ENCODE data around the gene SPOCD1.

DNA sequence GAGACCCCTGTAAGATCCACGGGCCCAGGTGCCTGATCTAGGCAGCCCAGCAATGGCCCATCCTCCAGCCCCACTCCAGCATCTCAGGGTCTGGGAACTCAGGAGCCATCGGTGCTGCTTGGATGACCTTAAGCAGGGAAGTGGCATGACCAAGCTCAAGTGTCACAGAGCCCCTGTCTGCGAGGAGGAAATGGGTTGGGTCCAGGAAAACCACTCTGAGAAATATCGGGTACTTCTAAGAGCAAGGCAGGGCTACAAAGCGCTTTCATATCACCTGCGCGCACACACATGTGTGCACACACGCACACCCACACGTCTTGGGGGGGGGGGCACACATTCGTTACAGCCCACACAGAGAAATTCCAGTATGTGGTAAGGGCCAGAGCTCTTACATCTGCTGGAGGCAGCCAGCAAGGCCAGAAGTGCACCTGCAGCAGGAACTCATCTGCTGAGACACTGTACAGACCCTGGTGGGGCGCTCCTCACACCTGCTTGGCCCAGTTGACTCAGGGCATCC lies 32.6 kb upstream of the SPOCD1 start:
- TF ChIP-seq, protein P1, sequence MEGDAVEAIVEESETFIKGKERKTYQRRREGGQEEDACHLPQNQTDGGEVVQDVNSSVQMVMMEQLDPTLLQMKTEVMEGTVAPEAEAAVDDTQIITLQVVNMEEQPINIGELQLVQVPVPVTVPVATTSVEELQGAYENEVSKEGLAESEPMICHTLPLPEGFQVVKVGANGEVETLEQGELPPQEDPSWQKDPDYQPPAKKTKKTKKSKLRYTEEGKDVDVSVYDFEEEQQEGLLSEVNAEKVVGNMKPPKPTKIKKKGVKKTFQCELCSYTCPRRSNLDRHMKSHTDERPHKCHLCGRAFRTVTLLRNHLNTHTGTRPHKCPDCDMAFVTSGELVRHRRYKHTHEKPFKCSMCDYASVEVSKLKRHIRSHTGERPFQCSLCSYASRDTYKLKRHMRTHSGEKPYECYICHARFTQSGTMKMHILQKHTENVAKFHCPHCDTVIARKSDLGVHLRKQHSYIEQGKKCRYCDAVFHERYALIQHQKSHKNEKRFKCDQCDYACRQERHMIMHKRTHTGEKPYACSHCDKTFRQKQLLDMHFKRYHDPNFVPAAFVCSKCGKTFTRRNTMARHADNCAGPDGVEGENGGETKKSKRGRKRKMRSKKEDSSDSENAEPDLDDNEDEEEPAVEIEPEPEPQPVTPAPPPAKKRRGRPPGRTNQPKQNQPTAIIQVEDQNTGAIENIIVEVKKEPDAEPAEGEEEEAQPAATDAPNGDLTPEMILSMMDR (tag by site-specific recombination; IDR thresholded peaks at IDR 0.05): no peak
- TF ChIP-seq ZNF138 (tag by site-specific recombination; IDR thresholded peaks at IDR 0.05; ENCODE audit: borderline replicate concordance) (no peak), ZNF776 (tag by site-specific recombination; IDR thresholded peaks at IDR 0.05; ENCODE audit: borderline replicate concordance) (no peak)
- TF ChIP-seq, protein P2, sequence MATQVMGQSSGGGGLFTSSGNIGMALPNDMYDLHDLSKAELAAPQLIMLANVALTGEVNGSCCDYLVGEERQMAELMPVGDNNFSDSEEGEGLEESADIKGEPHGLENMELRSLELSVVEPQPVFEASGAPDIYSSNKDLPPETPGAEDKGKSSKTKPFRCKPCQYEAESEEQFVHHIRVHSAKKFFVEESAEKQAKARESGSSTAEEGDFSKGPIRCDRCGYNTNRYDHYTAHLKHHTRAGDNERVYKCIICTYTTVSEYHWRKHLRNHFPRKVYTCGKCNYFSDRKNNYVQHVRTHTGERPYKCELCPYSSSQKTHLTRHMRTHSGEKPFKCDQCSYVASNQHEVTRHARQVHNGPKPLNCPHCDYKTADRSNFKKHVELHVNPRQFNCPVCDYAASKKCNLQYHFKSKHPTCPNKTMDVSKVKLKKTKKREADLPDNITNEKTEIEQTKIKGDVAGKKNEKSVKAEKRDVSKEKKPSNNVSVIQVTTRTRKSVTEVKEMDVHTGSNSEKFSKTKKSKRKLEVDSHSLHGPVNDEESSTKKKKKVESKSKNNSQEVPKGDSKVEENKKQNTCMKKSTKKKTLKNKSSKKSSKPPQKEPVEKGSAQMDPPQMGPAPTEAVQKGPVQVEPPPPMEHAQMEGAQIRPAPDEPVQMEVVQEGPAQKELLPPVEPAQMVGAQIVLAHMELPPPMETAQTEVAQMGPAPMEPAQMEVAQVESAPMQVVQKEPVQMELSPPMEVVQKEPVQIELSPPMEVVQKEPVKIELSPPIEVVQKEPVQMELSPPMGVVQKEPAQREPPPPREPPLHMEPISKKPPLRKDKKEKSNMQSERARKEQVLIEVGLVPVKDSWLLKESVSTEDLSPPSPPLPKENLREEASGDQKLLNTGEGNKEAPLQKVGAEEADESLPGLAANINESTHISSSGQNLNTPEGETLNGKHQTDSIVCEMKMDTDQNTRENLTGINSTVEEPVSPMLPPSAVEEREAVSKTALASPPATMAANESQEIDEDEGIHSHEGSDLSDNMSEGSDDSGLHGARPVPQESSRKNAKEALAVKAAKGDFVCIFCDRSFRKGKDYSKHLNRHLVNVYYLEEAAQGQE (tag by site-specific recombination; IDR thresholded peaks at IDR 0.05): no peak
- TF ChIP-seq, protein P3, sequence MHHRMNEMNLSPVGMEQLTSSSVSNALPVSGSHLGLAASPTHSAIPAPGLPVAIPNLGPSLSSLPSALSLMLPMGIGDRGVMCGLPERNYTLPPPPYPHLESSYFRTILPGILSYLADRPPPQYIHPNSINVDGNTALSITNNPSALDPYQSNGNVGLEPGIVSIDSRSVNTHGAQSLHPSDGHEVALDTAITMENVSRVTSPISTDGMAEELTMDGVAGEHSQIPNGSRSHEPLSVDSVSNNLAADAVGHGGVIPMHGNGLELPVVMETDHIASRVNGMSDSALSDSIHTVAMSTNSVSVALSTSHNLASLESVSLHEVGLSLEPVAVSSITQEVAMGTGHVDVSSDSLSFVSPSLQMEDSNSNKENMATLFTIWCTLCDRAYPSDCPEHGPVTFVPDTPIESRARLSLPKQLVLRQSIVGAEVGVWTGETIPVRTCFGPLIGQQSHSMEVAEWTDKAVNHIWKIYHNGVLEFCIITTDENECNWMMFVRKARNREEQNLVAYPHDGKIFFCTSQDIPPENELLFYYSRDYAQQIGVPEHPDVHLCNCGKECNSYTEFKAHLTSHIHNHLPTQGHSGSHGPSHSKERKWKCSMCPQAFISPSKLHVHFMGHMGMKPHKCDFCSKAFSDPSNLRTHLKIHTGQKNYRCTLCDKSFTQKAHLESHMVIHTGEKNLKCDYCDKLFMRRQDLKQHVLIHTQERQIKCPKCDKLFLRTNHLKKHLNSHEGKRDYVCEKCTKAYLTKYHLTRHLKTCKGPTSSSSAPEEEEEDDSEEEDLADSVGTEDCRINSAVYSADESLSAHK (tag by site-specific recombination; IDR thresholded peaks at IDR 0.05): no peak
- TF ChIP-seq, protein P4, sequence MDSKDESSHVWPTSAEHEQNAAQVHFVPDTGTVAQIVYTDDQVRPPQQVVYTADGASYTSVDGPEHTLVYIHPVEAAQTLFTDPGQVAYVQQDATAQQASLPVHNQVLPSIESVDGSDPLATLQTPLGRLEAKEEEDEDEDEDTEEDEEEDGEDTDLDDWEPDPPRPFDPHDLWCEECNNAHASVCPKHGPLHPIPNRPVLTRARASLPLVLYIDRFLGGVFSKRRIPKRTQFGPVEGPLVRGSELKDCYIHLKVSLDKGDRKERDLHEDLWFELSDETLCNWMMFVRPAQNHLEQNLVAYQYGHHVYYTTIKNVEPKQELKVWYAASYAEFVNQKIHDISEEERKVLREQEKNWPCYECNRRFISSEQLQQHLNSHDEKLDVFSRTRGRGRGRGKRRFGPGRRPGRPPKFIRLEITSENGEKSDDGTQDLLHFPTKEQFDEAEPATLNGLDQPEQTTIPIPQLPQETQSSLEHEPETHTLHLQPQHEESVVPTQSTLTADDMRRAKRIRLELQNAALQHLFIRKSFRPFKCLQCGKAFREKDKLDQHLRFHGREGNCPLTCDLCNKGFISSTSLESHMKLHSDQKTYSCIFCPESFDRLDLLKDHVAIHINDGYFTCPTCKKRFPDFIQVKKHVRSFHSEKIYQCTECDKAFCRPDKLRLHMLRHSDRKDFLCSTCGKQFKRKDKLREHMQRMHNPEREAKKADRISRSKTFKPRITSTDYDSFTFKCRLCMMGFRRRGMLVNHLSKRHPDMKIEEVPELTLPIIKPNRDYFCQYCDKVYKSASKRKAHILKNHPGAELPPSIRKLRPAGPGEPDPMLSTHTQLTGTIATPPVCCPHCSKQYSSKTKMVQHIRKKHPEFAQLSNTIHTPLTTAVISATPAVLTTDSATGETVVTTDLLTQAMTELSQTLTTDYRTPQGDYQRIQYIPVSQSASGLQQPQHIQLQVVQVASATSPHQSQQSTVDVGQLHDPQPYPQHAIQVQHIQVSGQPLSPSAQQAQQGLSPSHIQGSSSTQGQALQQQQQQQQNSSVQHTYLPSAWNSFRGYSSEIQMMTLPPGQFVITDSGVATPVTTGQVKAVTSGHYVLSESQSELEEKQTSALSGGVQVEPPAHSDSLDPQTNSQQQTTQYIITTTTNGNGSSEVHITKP (tag by site-specific recombination; IDR thresholded peaks at IDR 0.05): no peak

All from HEK293 (cell line).